Activated T-cell treated with anti-CD3 and anti-CD28 coated beads for 1 hour (primary cell): ENCODE measurements around the gene LILRB1.
"Not testable (repeated sequence)": the region's sequence is repeated elsewhere in the genome, so short reads cannot be mapped to it uniquely, and the experiment has no call there.

ENCODE experiments used
- DNase-seq: peaks from one replicate; pipeline ENCODE4 v3.0.0-alpha.2; 2020; ENCODE audit warnings: low read depth

LILRB1 gene

DNA sequence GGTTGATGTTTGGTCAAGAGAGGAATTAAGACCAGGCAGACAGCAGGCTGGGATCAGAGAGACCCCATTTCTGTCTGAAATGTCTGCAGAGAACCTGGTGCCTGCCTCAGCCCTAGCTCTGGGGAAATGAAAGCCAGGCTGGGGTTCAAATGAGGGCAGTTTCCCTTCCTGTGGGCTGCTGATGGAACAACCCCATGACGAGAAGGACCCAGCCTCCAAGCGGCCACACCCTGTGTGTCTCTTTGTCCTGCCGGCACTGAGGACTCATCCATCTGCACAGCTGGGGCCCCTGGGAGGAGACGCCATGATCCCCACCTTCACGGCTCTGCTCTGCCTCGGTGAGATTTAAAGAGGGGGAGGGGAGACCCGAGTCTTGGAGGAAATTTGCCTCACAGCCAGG is 32.4 kb downstream of the LILRB1 start, which contains the start of gene LILRB4:
Gene LILRB4, plus strand, starts transcription at position 256 of the 400 bp plus-strand sequence. Its CDS starts 49 bp downstream, at position 305.
- DNase-seq, result no peak

GRCh38 chr19:54665530-54665929 is 35.2 kb downstream of the LILRB1 start:
- DNase-seq, result no peak

DNA sequence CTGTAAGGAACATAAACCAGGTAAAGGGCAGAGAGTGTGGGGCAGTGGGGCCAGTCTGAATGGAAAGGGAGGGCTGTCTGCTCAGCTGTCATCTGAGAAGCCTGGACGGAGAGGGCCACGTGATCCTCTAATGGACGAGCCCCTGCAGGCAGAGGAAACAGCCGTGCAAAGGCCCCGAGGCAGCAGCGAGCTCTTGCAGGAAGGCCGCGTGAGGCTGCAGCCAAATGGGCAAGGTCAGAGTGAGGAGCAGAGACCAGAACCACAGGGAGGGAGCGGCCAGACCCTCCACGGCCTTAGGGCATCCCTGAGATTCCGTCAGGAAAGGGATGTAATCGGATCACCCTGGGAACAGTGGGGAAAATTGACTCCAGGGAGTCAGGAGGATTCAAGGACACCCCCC is 36.9 kb downstream of the LILRB1 start:
- no peak for DNase-seq

DNA sequence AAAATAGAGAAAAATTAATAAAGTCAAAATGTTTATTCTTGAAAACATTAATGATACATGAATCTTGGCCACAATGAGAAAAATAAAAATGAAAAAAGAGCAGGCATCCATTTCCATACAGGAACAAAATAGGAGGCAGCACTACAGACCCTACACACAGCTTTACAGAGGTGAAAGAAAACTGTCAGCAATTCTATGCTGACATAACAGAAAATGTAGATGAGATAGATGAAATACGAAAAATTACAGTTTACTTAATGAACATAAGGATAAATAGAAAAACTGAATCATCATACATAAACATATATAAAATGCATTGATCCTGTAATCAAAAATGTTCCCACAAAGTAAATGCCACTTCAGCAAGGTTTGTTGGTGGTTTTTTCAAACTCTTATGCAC is 38.1 kb downstream of the LILRB1 start:
- no peak for DNase-seq

GRCh38 chr19:54670576-54671357 is 40.5 kb downstream of the LILRB1 start:
- DNase-seq, result no peak

- no peak for DNase-seq
Measured at GRCh38 chr19:54673222-54673621, 42.9 kb downstream of the LILRB1 start.

- no peak for DNase-seq
Measured at GRCh38 chr19:54674021-54674617, 43.8 kb downstream of the LILRB1 start.

- DNase-seq, result not testable (repeated sequence)
Measured at GRCh38 chr19:54676210-54676834, 46.0 kb downstream of the LILRB1 start.

DNA sequence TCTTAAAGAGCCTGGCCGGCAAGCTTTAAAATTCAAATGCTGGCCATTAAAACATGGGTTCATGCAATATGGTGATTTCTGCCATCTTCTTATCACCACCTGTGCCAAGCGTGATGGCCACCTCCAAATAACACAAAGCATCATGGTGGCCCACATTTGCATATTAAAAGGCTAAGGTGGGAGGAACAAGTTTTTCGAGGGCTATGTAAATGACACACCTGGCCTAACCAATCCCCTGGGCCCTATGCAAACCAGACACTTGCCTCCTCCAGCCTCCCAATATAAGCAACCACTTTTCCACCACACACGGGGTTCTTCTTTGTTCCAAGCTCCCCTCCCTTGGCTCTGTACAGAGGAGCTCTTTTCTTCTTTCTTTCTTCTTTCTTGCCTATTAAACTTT is 46.9 kb downstream of the LILRB1 start:
- DNase-seq, result no peak

- DNase-seq, result not testable (repeated sequence)
Measured at GRCh38 chr19:54681596-54681995, 51.3 kb downstream of the LILRB1 start.

DNA sequence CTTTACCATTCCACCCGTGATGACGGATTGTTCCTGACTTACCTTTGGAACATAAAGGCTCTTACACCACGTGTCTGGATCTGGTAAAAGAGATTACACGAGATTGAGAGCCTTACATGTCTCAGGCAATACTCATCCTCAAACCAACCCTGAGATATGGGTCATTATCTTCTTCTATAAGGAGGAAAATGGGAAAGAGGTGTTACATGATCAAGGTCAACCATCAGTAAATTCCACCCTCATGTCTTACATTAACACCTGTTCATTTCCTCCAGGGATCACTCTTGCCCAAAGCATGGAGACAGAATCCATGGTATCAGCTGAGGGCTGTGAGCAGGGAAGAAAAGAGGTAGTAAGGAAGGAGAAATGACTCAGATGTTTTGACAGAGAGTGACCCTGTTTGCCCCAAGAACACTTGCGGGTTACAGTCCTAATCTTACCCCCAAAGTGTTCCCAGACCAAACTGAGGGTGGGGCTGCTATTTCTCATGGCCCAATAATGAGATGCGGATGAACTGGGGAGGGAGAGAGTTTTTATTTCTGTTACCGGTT is 52.1 kb downstream of the LILRB1 start:
- DNase-seq, result no peak

DNA sequence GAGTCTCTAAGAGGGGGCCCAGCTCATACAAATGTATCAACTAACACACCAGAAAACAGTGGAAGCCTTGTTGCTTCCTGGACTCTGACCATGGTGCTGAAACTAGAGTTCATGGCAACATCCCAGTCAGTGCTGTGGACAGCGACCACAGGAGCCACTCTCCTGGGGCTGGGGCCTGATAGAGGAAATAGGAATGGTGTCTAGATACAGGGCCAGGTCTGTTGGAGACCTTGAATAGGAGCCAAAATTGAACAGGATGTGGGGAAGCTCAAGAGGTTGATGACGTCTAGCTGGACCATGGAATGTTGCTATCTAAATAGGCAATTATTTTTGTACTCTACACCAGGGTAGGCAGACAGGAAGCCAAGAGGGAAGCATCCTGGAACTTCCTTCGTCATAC is 54.2 kb downstream of the LILRB1 start:
- no peak for DNase-seq
